Measurements from ENCODE around the gene CSMD2. TPM values are rescaled to one million over a fixed set of nuclear protein-coding genes. Genes with fewer than 3 reads are reported as not detected.

The CSMD2 gene
- total and polyA plus RNA-seq, 12 donors: 0.35 to 5.1 (median 1.5) TPM

- no peaks in the 10 kb centered on the region for H3K27me3 ChIP-seq
- H3K27ac ChIP-seq: no peak overlapping the region
- H3K4me3 ChIP-seq: no peak overlapping the region
- H3K4me1 ChIP-seq (replicated peaks in 1 of 2): no peaks in the 10 kb centered on the region
- DNase-seq: no peak
- no peaks in the 10 kb centered on the region for H3K9me3 ChIP-seq (replicated peaks in 1 of 3)
- WGBS, 4 donors: 83 to 94% (median 88%) methylated on average over 9 of the region's 9 CpGs
- intact Hi-C loops (cut with DNase I): no loop called here
- no peaks in the 10 kb centered on the region for H3K36me3 ChIP-seq (replicated peaks in 1 of 2)
- TF ChIP-seq CTCF (IDR thresholded peaks at IDR 0.05): no peak
- TF ChIP-seq POLR2A (IDR thresholded peaks at IDR 0.05): no peak
Observed at GRCh38 chr1:33709174-33709782, 455.8 kb downstream of the CSMD2 start.

GRCh38 chr1:33706634-33707255, 458.3 kb downstream of the CSMD2 start:
- no peaks in the 10 kb centered on the region for H3K9me3 ChIP-seq (replicated peaks in 1 of 3)
- H3K4me3 ChIP-seq: no peak overlapping the region
- intact Hi-C loops (cut with DNase I): no loop called here
- no peaks in the 10 kb centered on the region for H3K27me3 ChIP-seq
- no peaks in the 10 kb centered on the region for H3K4me1 ChIP-seq (replicated peaks in 1 of 2)
- H3K27ac ChIP-seq: no peak overlapping the region
- H3K36me3 ChIP-seq (replicated peaks in 1 of 2): no peaks in the 10 kb centered on the region
- 80 to 89% (median 84%) methylated on average over 12 of the region's 12 CpGs for WGBS, 4 donors
- DNase-seq: no peak
- TF ChIP-seq CTCF (IDR thresholded peaks at IDR 0.05) (no peak), POLR2A (IDR thresholded peaks at IDR 0.05) (no peak)

- Histone ChIP-seq H3K27me3 (no peaks in the 10 kb centered on the region), H3K36me3 (replicated peaks in 1 of 2) (no peaks in the 10 kb centered on the region), H3K4me3 (no peak overlapping the region), H3K9me3 (replicated peaks in 1 of 3) (no peaks in the 10 kb centered on the region), H3K4me1 (replicated peaks in 1 of 2) (no peaks in the 10 kb centered on the region), H3K27ac (no peak overlapping the region)
- intact Hi-C loops (cut with DNase I): no loop called here
- TF ChIP-seq CTCF (IDR thresholded peaks at IDR 0.05) (no peak), POLR2A (IDR thresholded peaks at IDR 0.05) (no peak)
- WGBS, 4 donors: 69 to 84% (median 78%) methylated on average over 3 of the region's 3 CpGs
- no peak for DNase-seq
Observed at GRCh38 chr1:33703464-33703863, 461.6 kb downstream of the CSMD2 start.

GRCh38 chr1:33698361-33699035, 466.5 kb downstream of the CSMD2 start:
- intact Hi-C loops (cut with DNase I): no loop called here
- WGBS, 4 donors: 87 to 90% (median 88%) methylated on average over 10 to 14 of the region's 14 CpGs
- Histone ChIP-seq H3K4me3 (no peak overlapping the region), H3K27me3 (no peaks in the 10 kb centered on the region), H3K36me3 (replicated peaks in 1 of 2) (no peaks in the 10 kb centered on the region), H3K4me1 (replicated peaks in 1 of 2) (no peaks in the 10 kb centered on the region), H3K9me3 (replicated peaks in 1 of 3) (no peaks in the 10 kb centered on the region), H3K27ac (no peak overlapping the region)
- DNase-seq: no peak
- TF ChIP-seq CTCF (IDR thresholded peaks at IDR 0.05): no peak
- no peak for TF ChIP-seq POLR2A (IDR thresholded peaks at IDR 0.05)
